GM10248 (cell line): ENCODE results near the gene HSPA4L.

ENCODE experiments used
- CTCF ChIA-PET: fragments of 300-600 bp; sonication (Branson Sonifier 250); formaldehyde crosslinking; extraction: SDS; loops from one replicate; lab custom pipeline; 2021; ENCODE audit warnings: antibody characterized with exemption; lab: Yijun Ruan, JAX
- POLR2A ChIA-PET: fragments of 350-650 bp; sonication (Branson Sonifier 250); formaldehyde crosslinking; extraction: SDS; loops from one replicate; lab custom pipeline; 2020; ENCODE audit warnings: antibody characterized with exemption; lab: Yijun Ruan, JAX
- DNase-seq: peaks from one replicate; pipeline ENCODE4 v3.0.0; 2012; ENCODE audit errors: extremely low spot score
- CTCF ChIP-seq: IDR thresholded peaks from 2 replicates; pipeline ENCODE4 v1.5.1; 2012; ENCODE audit warnings: mild to moderate bottlenecking, low read depth; ENCODE audit errors: extremely low read depth, missing control alignments, control extremely low read depth

HSPA4L gene

DNA sequence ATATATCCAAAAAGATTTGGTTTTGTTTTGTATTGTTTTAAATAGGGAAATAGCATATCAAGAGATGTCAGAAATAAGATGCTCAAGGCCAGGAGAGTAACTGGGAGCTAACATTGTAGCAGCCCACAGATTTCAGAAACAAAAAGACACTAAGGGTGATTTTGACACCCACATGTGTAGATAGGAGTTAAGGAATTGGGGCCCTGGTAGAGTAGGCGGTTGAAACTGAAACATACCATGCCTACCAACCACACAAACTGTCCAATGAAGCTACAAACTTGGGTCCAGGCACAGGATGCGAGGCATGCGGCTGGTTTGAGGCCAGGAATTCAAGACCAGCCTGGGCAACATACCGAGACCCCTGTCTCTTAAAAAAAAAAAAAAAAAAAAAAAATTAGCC lies 6.3 kb upstream of the HSPA4L start:
- CTCF ChIA-PET = interaction anchor here (1.1 kb wide), 1 partner anchor 12 kb away, joined by 3 read pairs; no protein-coding TSS in a partner anchor
- DNase-seq = no peak
- TF ChIP-seq CTCF = no peak
- POLR2A ChIA-PET = no interaction called here

- ChIA-PET POLR2A (no interaction called here), CTCF (interaction anchor here (1.1 kb wide), 1 partner anchor 11 kb away, joined by 3 read pairs; no protein-coding TSS in a partner anchor)
- DNase-seq = no peak
- no peak for TF ChIP-seq CTCF
Measured at GRCh38 chr4:127776620-127777019, 5.5 kb upstream of the HSPA4L start.

- TF ChIP-seq CTCF = no peak
- POLR2A ChIA-PET = no interaction called here
- CTCF ChIA-PET = no interaction called here
- DNase-seq = no peak
Measured at GRCh38 chr4:127777487-127777886, 4.6 kb upstream of the HSPA4L start.

GRCh38 chr4:127778102-127778501 lies 4.0 kb upstream of the HSPA4L start:
- no peak for TF ChIP-seq CTCF
- DNase-seq = no peak
- POLR2A ChIA-PET = no interaction called here
- CTCF ChIA-PET = no interaction called here

- ChIA-PET CTCF (no interaction called here), POLR2A (no interaction called here)
- no peak for DNase-seq
- no peak for TF ChIP-seq CTCF
Measured at GRCh38 chr4:127780598-127780997, 1.5 kb upstream of the HSPA4L start.

- no peak for DNase-seq
- ChIA-PET CTCF (interaction anchor here (0.8 to 2.2 kb wide), 4 partner anchors 18 to 184 kb away, joined by 3 to 6 read pairs (median 5); no protein-coding TSS in a partner anchor), POLR2A (interaction anchor here (0.6 to 1.4 kb wide), 4 partner anchors 180 to 1314 kb away, joined by 4 to 11 read pairs (median 4); partner anchors contain the start of genes ABHD18, C4orf33, LARP1B and MFSD8)
- no peak for TF ChIP-seq CTCF
Measured at GRCh38 chr4:127781300-127782024, 660 bp upstream of the HSPA4L start.
